BLaER1 (cell line): ENCODE results near the gene NPFF.
A peak's percentile ranks its signal among the peaks of the same experiment; 100 is the strongest.

ENCODE experiments used
- H3K27ac ChIP-seq: shearing (Covaris generic); formaldehyde crosslinking; 2 replicates; pipeline ENCODE4 v1.8.1; 2022
- H3K27me3 ChIP-seq: shearing (Covaris generic); formaldehyde crosslinking; 2 replicates; pipeline ENCODE4 v1.8.1; 2022
- H3K36me3 ChIP-seq: shearing (Covaris generic); formaldehyde crosslinking; 2 replicates; pipeline ENCODE4 v1.8.1; 2022
- H3K4me1 ChIP-seq: shearing (Covaris generic); formaldehyde crosslinking; 2 replicates; pipeline ENCODE4 v1.8.1; 2022
- H3K4me2 ChIP-seq: shearing (Covaris generic); formaldehyde crosslinking; 2 replicates; pipeline ENCODE4 v1.8.1; 2022
- H3K4me3 ChIP-seq: shearing (Covaris generic); formaldehyde crosslinking; 2 replicates; pipeline ENCODE4 v1.8.1; 2022
- H3K9ac ChIP-seq: shearing (Covaris generic); formaldehyde crosslinking; 2 replicates; pipeline ENCODE4 v1.8.1; 2022
- H3K9me3 ChIP-seq: shearing (Covaris generic); formaldehyde crosslinking; 2 replicates; pipeline ENCODE4 v1.8.1; 2022
- H4K20me1 ChIP-seq: shearing (Covaris generic); formaldehyde crosslinking; 2 replicates; pipeline ENCODE4 v1.8.1; 2022
- Cebpa-rat ChIP-seq: shearing (Covaris generic); IDR thresholded peaks from 2 replicates; pipeline ENCODE4 v1.8.1; 2022

Gene NPFF

DNA sequence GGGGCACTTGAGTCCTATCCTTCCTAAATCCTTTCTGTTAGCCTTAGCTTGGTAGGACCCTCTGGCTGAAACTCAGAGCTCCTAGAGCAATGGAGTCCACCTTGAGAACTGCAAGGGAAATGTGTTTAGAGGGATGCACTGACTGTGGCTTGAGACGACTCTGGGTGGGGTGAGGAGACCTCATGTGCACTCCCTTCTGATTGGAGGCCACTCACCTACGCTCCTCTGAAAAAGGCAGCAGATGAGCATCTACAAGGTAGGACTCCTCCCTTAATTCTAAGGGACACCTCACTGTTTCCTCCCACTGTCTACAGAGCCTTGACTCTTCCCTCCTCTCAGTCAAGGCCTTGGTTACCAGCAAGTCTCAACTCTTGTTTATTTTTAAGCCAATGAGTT is 9.1 kb downstream of the NPFF start:
- H3K4me2 ChIP-seq = peak overlapping the region; percentile 99
- peaks cover 81% of the 10 kb centered on the region for H3K4me1 ChIP-seq

DNA sequence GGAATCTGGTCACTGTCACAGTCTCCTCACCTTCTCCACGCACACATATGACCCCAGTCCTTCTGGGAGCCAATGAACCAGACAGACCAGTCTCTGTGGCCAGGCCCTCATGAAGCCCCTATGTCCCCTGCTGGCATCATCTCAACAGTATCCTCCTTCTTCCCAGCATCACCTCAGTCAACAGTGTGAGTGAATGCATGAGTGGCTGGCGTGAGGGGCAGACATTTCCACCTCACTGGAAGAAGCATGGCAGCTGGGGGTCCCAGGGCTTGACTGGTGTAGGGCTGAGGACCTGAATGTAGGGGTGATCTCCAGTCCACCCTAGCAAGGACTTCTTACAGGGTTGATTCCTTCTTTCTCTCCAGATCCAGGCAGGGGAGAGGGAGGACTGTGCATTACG is 9.8 kb downstream of the NPFF start:
- H3K9ac ChIP-seq = no peak overlapping the region
- peaks cover 76% of the 10 kb centered on the region for H3K4me1 ChIP-seq
- H3K27ac ChIP-seq = no peak overlapping the region
- no peaks in the 10 kb centered on the region for H4K20me1 ChIP-seq
- H3K4me3 ChIP-seq = no peak overlapping the region
- peak overlapping the region; percentile 99; the same call in 1 of the 2 replicates for H3K4me2 ChIP-seq
- no peaks in the 10 kb centered on the region for H3K9me3 ChIP-seq
- TF ChIP-seq Cebpa-rat = no peak
- H3K27me3 ChIP-seq = no peaks in the 10 kb centered on the region
- H3K36me3 ChIP-seq = 0 out of 2 replicates have a peak, but pooled peaks cover 6% of the 10 kb centered on the region

More for the DNA sequence above, 9.1 kb downstream of the NPFF start:
- peak overlapping the region; percentile 73; the same call in 1 of the 2 replicates for H3K4me3 ChIP-seq
- no peak for TF ChIP-seq Cebpa-rat
- no peaks in the 10 kb centered on the region for H3K9me3 ChIP-seq
- no peaks in the 10 kb centered on the region for H4K20me1 ChIP-seq
- H3K36me3 ChIP-seq = peaks cover 12% of the 10 kb centered on the region; the same call in 1 of the 2 replicates
- peak overlapping the region; percentile 95; the same call in 1 of the 2 replicates for H3K9ac ChIP-seq
- peak overlapping the region; percentile 66; the same call in 1 of the 2 replicates for H3K27ac ChIP-seq
- H3K27me3 ChIP-seq = no peaks in the 10 kb centered on the region

DNA sequence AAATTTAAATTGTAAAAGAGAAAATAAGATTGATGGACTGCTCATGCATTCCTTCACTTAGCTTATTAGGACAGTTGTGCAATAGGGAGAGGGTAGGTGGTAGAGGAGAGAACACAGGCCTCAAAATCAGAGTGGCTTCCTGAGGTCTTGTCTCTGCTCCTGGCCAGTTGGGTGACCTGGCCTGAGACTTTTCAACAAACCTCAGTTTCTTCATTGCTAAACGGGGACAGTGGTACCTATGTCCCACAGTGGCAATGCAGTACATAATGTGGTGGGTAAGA is 10.6 kb downstream of the NPFF start:
- H3K4me2 ChIP-seq = no peak overlapping the region

DNA sequence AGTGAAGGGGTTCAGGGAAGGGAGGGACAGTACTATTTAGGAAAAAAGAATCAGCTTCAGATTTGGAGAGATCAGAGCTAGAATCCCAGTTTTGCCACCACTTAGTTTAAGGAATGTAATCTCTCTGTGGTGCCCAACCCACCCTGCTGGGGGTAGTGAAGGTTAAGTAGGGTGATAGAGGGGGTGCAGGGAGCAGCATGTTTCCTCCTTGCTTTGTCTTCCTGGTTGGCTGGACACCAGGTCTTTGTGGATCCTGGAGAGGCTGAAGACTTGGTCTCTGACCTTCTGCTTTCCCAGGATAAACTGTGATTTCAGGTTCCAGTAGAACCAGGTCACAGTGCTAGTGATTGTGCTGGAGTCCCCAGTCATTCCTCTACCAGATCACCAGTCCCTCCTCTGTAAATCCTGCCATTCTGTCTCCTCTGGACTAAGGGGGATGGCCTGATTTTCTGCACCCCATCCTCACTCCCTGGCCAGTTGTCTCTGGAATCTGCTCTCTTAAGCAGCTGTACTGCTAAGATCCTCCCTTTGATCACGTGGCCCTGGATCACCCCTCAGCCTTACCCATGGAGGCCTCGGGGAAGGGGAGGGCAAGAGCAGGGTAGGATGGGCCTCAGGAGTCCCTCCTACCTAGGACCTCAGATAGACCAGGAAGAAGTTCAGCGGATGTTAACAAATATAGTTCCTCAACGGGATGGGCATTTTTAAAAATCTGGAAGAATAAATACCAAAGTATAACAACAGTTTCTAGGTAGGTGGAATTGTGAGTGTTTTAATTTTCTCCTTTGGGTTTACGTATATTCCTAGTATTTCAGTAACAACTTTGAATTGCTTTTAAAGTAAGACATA is 11.2 kb downstream of the NPFF start:
- H3K4me3 ChIP-seq = no peak overlapping the region
- H3K36me3 ChIP-seq = 0 out of 2 replicates have a peak, but pooled peaks cover 6% of the 10 kb centered on the region
- H3K27ac ChIP-seq = no peak overlapping the region
- TF ChIP-seq Cebpa-rat = no peak
- H4K20me1 ChIP-seq = peaks cover 6% of the 10 kb centered on the region; the same call in 1 of the 2 replicates
- H3K9me3 ChIP-seq = no peaks in the 10 kb centered on the region
- peak overlapping the region; percentile 12; the same call in 1 of the 2 replicates for H3K4me2 ChIP-seq
- peak overlapping the region; percentile 27; the same call in 1 of the 2 replicates for H3K9ac ChIP-seq
- H3K4me1 ChIP-seq = peaks cover 74% of the 10 kb centered on the region
- H3K27me3 ChIP-seq = no peaks in the 10 kb centered on the region

More for the DNA sequence above, 10.6 kb downstream of the NPFF start:
- H3K36me3 ChIP-seq = 0 out of 2 replicates have a peak, but pooled peaks cover 6% of the 10 kb centered on the region
- no peak overlapping the region for H3K27ac ChIP-seq
- no peak overlapping the region for H3K4me3 ChIP-seq
- H3K4me1 ChIP-seq = peaks cover 76% of the 10 kb centered on the region
- TF ChIP-seq Cebpa-rat = no peak
- H3K9ac ChIP-seq = no peak overlapping the region
- H3K27me3 ChIP-seq = no peaks in the 10 kb centered on the region
- H4K20me1 ChIP-seq = peaks cover 6% of the 10 kb centered on the region; the same call in 1 of the 2 replicates
- H3K9me3 ChIP-seq = no peaks in the 10 kb centered on the region

DNA sequence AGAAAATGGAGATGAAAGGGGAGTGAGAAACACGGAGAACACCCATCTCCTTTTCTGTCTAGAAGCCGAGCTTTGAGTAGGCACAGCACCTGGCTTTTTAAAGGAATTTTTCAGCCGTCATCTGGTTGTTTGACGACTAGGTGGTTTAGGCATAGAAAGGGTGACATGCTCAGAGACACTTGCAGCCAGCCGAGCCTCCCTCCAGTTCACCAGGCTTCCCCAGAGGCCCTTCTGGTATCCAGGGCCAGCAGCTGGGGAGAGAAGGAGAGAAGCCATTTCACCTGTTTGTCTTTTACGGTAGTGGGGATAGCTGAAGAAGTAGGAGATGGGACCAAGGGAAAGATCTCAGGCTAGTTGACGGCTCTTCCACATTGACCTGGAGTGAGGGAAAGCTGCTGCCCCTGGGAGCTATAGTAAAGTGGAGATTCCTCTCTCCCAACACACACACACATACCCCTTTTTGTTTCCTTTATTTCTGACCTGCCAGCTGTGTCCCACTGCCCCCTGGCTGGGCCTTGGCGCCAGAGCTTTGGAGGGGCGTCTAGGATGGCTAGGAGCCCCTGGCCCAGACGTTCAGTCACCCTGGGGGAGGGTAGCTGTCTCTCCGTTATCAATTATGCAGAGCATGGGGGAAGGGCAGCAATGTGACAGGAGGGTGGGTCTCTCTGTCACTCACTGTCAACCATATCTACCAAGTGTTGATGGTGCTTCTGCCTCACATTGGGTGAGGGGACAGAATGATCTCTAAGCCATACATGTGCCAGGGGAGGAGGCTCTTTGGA is 13.5 kb downstream of the NPFF start:
- TF ChIP-seq Cebpa-rat = no peak
- Histone ChIP-seq H3K27ac (peak overlapping the region; percentile 80), H3K4me3 (peak overlapping the region; percentile 69), H3K4me2 (peak overlapping the region; percentile 90), H3K9me3 (no peaks in the 10 kb centered on the region), H3K36me3 (0 out of 2 replicates have a peak, but pooled peaks cover 6% of the 10 kb centered on the region), H4K20me1 (peaks cover 14% of the 10 kb centered on the region; the same call in 1 of the 2 replicates), H3K27me3 (no peaks in the 10 kb centered on the region), H3K9ac (peak overlapping the region; percentile 72), H3K4me1 (peaks cover 73% of the 10 kb centered on the region)

DNA sequence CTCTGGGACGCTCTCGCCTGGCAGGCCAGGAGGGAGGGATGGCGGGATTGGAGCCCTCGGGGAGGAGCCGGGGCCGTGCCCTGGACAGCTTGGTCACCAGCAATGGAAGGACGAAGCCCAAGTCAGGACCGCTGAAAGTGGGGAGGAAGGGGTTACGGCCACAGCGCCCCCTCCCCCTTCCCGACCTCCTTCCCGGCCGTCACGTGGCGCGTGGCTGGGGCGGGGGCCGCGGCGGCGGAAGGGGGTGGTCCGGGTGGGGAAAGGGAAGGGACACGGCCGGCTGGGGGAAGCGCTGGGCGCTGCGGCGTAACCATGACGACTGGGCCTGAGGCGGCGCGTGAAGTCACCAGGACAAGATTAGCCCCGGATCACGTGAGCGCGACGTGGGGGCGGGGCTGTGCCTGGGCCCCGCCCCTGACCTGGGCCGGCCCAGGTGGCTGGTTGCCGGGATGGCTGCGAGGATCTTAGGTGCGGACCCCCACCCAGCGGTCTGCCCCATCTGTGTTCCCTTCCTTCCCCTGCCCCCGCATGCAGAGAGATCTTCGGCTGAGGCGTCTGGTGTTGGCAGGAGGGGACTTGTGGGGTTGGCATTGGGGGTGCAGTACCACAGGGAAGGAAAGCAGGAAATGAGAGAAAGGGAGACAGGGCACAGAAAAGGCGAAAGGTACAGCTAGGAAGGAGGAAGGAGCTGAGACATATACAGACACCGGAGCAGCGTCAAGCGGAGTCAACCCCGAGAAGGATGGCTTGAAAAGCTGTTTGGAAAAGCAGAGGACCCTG is 14.3 kb downstream of the NPFF start:
- Histone ChIP-seq H3K9ac (peak overlapping the region; percentile 72), H3K4me1 (peaks cover 65% of the 10 kb centered on the region), H3K27ac (peak overlapping the region; percentile 80), H3K9me3 (no peaks in the 10 kb centered on the region), H3K4me2 (peak overlapping the region; percentile 90), H4K20me1 (peaks cover 18% of the 10 kb centered on the region; the same call in 1 of the 2 replicates), H3K27me3 (no peaks in the 10 kb centered on the region), H3K4me3 (peak overlapping the region; percentile 69), H3K36me3 (peaks cover 10% of the 10 kb centered on the region)
- TF ChIP-seq Cebpa-rat = no peak

DNA sequence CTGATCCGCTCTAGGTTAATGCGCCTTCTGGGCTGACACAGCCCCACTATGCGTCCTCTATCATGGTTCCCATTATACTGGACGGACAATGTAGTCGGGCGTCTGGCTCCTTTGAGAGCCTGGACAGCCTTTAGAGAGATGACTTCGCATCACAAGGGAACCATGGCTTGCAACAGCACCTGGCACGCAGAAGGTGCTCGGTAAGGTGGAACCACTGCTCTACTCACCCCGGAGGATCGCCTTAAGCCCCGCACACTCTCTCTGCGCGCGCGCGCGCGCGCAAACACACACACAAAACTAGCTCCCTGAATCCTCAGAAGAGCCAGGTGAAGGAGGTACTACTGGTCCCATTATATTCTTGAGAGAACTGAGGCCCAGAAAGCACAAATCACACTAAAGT is 15.1 kb downstream of the NPFF start:
- Histone ChIP-seq H3K4me1 (peaks cover 57% of the 10 kb centered on the region), H3K36me3 (peaks cover 15% of the 10 kb centered on the region), H3K4me2 (peak overlapping the region; percentile 90), H3K9me3 (no peaks in the 10 kb centered on the region), H3K4me3 (no peak overlapping the region), H3K27ac (peak overlapping the region; percentile 44; the same call in 1 of the 2 replicates), H3K27me3 (no peaks in the 10 kb centered on the region), H4K20me1 (peaks cover 26% of the 10 kb centered on the region), H3K9ac (no peak overlapping the region)
- no peak for TF ChIP-seq Cebpa-rat

DNA sequence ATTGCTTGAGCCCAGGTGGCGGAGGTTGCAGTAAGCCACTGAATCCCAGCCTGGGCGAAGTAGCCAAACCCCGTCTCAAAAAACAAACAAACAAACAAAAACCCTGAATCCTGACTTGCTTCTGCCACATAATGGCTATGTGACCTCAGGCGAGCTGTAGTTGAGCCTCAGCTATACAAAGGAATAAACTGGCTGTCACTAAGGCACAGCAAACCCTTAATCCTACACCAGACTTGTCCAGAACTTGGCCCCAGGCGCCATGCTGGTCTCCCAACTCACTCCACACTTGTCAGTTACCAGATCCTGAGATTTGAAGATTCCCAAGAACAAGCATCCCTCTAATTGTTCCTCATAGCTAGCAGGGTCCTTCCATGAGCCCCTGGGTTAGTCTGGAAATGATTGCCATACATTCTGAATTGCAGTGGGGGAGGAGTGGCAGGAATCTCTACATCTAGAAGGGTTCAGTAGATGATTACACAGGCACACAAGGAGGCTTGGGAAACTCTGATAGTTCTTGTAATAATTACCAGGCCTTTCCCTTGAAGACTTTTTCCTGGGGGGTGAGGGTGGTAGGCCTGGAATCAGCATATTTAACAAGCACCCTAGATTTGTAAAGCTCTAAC is 17.9 kb downstream of the NPFF start:
- H3K27me3 ChIP-seq = 0 out of 2 replicates have a peak, but pooled peaks cover 3% of the 10 kb centered on the region
- peaks cover 41% of the 10 kb centered on the region for H3K36me3 ChIP-seq
- H3K9me3 ChIP-seq = no peaks in the 10 kb centered on the region
- H3K9ac ChIP-seq = no peak overlapping the region
- no peak for TF ChIP-seq Cebpa-rat
- no peak overlapping the region for H3K27ac ChIP-seq
- H4K20me1 ChIP-seq = peaks cover 55% of the 10 kb centered on the region
- no peak overlapping the region for H3K4me3 ChIP-seq
- no peak overlapping the region for H3K4me2 ChIP-seq
- H3K4me1 ChIP-seq = peaks cover 38% of the 10 kb centered on the region
